Lower leg skin (tissue), 4 donors: ENCODE measurements around the gene RHBDL1. TPM values are rescaled to one million over a fixed set of nuclear protein-coding genes. Genes with fewer than 3 reads are reported as not detected.

Source experiments
- DNase-seq, 2 donors: peaks; one replicate each; pipeline ENCODE4 v3.0.0-alpha.2; 2019; ENCODE audit warnings: low spot score in 2 of 2
- H3K4me3 ChIP-seq: fragments of 200-600 bp; sonication (generic); 2 replicates; pipeline ENCODE4 v1.5.1; 2017; ENCODE audit warnings: mild to moderate bottlenecking, low read depth; ENCODE audit not compliant: poor library complexity, severe bottlenecking
- POLR2A ChIP-seq, 2 donors: fragments of 450-650 bp; IDR thresholded peaks; one replicate each; pipeline ENCODE4 v1.6.1; 2016 to 2017; ENCODE audit warnings: antibody characterized with exemption in 2 of 2, mild to moderate bottlenecking in 1 of 2, moderate library complexity in 1 of 2
- WGBS, 2 donors: methylation state at CpG; one replicate each; pipeline ENCODE4 v1.1.5; 2018; 5-methylcytosine and 5-hydroxymethylcytosine counted together
- intact Hi-C: fragments of 100-400 bp; cut with DNase I; formaldehyde crosslinking; loops from one replicate; pipeline ENCODE4 v1.15.0; 2023; ENCODE audit warnings: low total_unique reads
- total RNA-seq, 4 donors: library from RNA; depleted of rRNA; stranded (reverse); fragments of >200 nt; gene quantifications; one replicate each; pipeline ENCODE4 v1.1.0, GENCODE V29; 2016
- TF ChIP-seq, protein P1 (sequence below), 3 donors: fragments of 450-650 bp; IDR thresholded peaks; one replicate each; pipeline ENCODE4 v1.5.1; 2016; ENCODE audit warnings: antibody characterized with exemption in 3 of 3, mild to moderate bottlenecking in 3 of 3, moderate library complexity in 2 of 3

The RHBDL1 gene
- total RNA-seq, 4 donors from 2014 or later = 1.4 to 5.3 (median 2.6) TPM

GRCh38 chr16:707062-707538 lies 31.6 kb downstream of the RHBDL1 start:
- intact Hi-C loops = no loop called here
- no peak overlapping the region for H3K4me3 ChIP-seq
- no peak for DNase-seq
- WGBS, 2 donors = 11 to 28% methylated on average over 12 to 14 of the region's 14 CpGs
- TF ChIP-seq, protein P1, sequence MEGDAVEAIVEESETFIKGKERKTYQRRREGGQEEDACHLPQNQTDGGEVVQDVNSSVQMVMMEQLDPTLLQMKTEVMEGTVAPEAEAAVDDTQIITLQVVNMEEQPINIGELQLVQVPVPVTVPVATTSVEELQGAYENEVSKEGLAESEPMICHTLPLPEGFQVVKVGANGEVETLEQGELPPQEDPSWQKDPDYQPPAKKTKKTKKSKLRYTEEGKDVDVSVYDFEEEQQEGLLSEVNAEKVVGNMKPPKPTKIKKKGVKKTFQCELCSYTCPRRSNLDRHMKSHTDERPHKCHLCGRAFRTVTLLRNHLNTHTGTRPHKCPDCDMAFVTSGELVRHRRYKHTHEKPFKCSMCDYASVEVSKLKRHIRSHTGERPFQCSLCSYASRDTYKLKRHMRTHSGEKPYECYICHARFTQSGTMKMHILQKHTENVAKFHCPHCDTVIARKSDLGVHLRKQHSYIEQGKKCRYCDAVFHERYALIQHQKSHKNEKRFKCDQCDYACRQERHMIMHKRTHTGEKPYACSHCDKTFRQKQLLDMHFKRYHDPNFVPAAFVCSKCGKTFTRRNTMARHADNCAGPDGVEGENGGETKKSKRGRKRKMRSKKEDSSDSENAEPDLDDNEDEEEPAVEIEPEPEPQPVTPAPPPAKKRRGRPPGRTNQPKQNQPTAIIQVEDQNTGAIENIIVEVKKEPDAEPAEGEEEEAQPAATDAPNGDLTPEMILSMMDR (IDR thresholded peaks at IDR 0.05) = no peak
- TF ChIP-seq POLR2A (IDR thresholded peaks at IDR 0.05) = no peak

GRCh38 chr16:708019-708418 lies 32.5 kb downstream of the RHBDL1 start:
- H3K4me3 ChIP-seq = no peak overlapping the region
- intact Hi-C loops = no loop called here
- TF ChIP-seq, protein P1 (IDR thresholded peaks at IDR 0.05) = no peak
- no peak for TF ChIP-seq POLR2A (IDR thresholded peaks at IDR 0.05)
- WGBS, 2 donors = 30 to 46% methylated on average over 3 of the region's 3 CpGs
- DNase-seq = no peak

DNA sequence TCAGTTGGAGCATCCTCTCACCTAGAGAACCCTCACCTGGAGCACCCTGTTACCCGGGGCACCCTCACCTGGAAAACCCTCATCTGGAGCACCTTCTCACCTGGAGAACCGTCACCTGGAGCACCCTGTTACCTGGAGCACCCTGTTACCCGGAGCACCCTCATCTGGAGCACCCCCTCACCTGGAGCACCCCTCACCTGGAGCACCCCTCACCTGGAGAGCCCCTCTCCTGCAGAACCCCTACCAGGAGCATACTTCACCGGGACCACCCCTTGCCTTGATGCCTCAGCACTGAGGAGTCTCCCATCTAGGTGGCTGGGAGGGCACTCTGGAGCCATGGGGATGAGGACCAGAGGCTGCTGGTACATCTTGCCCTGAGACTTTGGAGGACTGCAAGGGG lies 33.5 kb downstream of the RHBDL1 start:
- H3K4me3 ChIP-seq = no peak overlapping the region
- intact Hi-C loops = no loop called here
- TF ChIP-seq, protein P1 (IDR thresholded peaks at IDR 0.05) = no peak
- no peak for TF ChIP-seq POLR2A (IDR thresholded peaks at IDR 0.05)
- DNase-seq = no peak
- whole genome bisulfite sequencing, 2 donors = 79 to 83% methylated on average over 3 of the region's 4 CpGs

GRCh38 chr16:709566-710499 lies 34.4 kb downstream of the RHBDL1 start:
- no peak for DNase-seq
- WGBS, 2 donors = 20 to 25% methylated on average over 28 to 29 of the region's 30 CpGs
- intact Hi-C loops = loop anchor here (5.0 to 10.0 kb wide), 2 partner anchors 72 to 385 kb away; partner anchors contain the start of gene C1QTNF8
- H3K4me3 ChIP-seq = no peak overlapping the region
- TF ChIP-seq POLR2A (IDR thresholded peaks at IDR 0.05) = no peak
- TF ChIP-seq, protein P1 (IDR thresholded peaks at IDR 0.05) = no peak

DNA sequence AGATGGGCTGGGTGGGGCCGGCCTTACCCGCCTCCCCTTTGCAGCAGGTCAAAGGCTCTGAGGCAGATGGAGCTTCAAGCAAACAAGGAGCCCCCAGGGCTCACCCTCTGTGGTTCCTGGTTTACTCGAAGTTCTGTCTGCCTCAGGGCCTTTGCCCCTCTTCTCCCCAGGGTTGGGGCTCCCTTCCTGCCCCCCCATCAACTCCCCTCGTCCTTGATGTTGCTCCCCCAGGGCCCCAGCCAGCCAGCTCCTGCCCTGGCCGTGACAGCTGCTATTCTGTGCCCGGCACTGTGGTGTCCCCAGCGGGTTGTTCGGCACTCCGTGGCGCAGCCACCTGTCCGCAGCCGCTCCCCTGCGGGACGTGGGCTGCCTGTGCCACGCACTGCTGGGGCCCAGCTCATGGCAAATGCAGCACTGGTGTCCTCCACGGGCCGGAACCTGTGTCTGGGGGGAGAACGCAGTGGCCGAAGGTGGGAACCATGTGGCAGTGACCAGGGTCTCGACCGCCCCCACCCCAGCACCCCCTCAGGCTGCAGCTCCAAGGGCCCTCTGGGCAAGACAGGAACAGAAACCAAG lies 35.1 kb downstream of the RHBDL1 start:
- 17 to 50% methylated on average over 7 to 14 of the region's 21 CpGs for WGBS, 2 donors
- H3K4me3 ChIP-seq = no peak overlapping the region
- intact Hi-C loops = loop anchor here (5.0 to 10.0 kb wide), 2 partner anchors 72 to 384 kb away; partner anchors contain the start of gene C1QTNF8
- no peak for DNase-seq
- TF ChIP-seq, protein P1 (IDR thresholded peaks at IDR 0.05) = no peak
- no peak for TF ChIP-seq POLR2A (IDR thresholded peaks at IDR 0.05)
